ENCODE results near the gene VPS13C. TPM values are rescaled to one million over a fixed set of nuclear protein-coding genes. Genes with fewer than 3 reads are reported as not detected.

Gene VPS13C
- total RNA-seq, 1 experiment from 2014 or later: 18.6 TPM

- no peaks in the 10 kb centered on the region for H3K4me1 ChIP-seq (ENCODE audit: control insufficient read depth in 1 of 2, insufficient read depth in 2 of 2, low read length in 2 of 2)
- ATAC-seq (no peak), DNase-seq (ENCODE audit: low read depth, low spot score) (no peak)
- H3K27ac ChIP-seq (ENCODE audit: low read depth, low read length): no peak overlapping the region
- no peaks in the 10 kb centered on the region for H3K27me3 ChIP-seq (ENCODE audit: insufficient read depth, low read length)
- ChIA-PET RAD21 (ENCODE audit: low non-redundant PET in 1 of 2, low total read pairs in 2 of 2, uncharacterized antibody in 2 of 2, unreplicated experiment in 2 of 2) (no interaction called here), CTCF (no interaction called here), POLR2A (no interaction called here)
- intact Hi-C loops (cut with micrococcal nuclease): no loop called here
- H3K9me2 ChIP-seq (ENCODE audit: insufficient read depth): no peaks in the 10 kb centered on the region
- no peaks in the 10 kb centered on the region for H3K36me3 ChIP-seq (ENCODE audit: control insufficient read depth in 1 of 2, insufficient read depth in 2 of 2, low read length in 2 of 2)
- no TSS peak for BruUV-seq (replicated peaks)
- no peak overlapping the region for H3K9ac ChIP-seq (ENCODE audit: low read length)
- H3K79me2 ChIP-seq (ENCODE audit: insufficient read depth, low read length): no peaks in the 10 kb centered on the region
- H3K9me3 ChIP-seq (ENCODE audit: control insufficient read depth in 1 of 2, insufficient read depth in 1 of 2, low read depth in 1 of 2, low read length in 2 of 2): no peaks in the 10 kb centered on the region
- no peaks in the 10 kb centered on the region for H4K20me1 ChIP-seq (ENCODE audit: insufficient read depth)
- H3K4me3 ChIP-seq (replicated peaks in 1 of 2; ENCODE audit: low read depth in 1 of 2, low read length in 2 of 2): no peak overlapping the region
- no peak overlapping the region for H2AFZ ChIP-seq (ENCODE audit: low read depth, low read length, poor library complexity, severe bottlenecking)
- H3K4me2 ChIP-seq (ENCODE audit: low read length): no peak overlapping the region
- TF ChIP-seq EZH2phosphoT487 (IDR thresholded peaks at IDR 0.05; ENCODE audit: borderline replicate concordance) (no peak), SP1 (IDR thresholded peaks at IDR 0.05; ENCODE audit: low read depth) (no peak), MAX (IDR thresholded peaks at IDR 0.05) (no peak), POLR2AphosphoS5 (IDR thresholded peaks at IDR 0.05; ENCODE audit: low read depth, low read length) (no peak), CBX3 (IDR thresholded peaks at IDR 0.05; ENCODE audit: low read depth) (no peak), ELF1 (IDR thresholded peaks at IDR 0.05; ENCODE audit: borderline replicate concordance, low read depth) (no peak), ZNF274 (IDR thresholded peaks at IDR 0.05; ENCODE audit: low read depth, low read length) (no peak), YY1 (IDR thresholded peaks at IDR 0.05; ENCODE audit: extremely low read depth, insufficient replicate concordance, low read depth, low read length) (no peak), SIN3A (IDR thresholded peaks at IDR 0.05; ENCODE audit: low read depth) (no peak), TCF7L2 (IDR thresholded peaks at IDR 0.05; ENCODE audit: borderline replicate concordance, extremely low read depth, insufficient read depth, insufficient read length) (no peak), SRF (IDR thresholded peaks at IDR 0.05; ENCODE audit: low read depth) (no peak), POLR2A (IDR thresholded peaks at IDR 0.05; ENCODE audit: borderline replicate concordance, extremely low read depth, insufficient read depth, insufficient read length) (no peak)
Observed at GRCh38 chr15:61880084-61880483, 180.2 kb downstream of the VPS13C start.

GRCh38 chr15:61879219-61879618 lies 181.0 kb downstream of the VPS13C start:
- no peak for DNase-seq (ENCODE audit: low read depth, low spot score)
- BruUV-seq (replicated peaks): no TSS peak
- ATAC-seq: no peak
- intact Hi-C loops (cut with micrococcal nuclease): loop anchor here (10.0 kb wide), 1 partner anchor 436 kb away; no protein-coding TSS in a partner anchor
- H3K79me2 ChIP-seq (ENCODE audit: insufficient read depth, low read length): no peaks in the 10 kb centered on the region
- H3K27me3 ChIP-seq (ENCODE audit: insufficient read depth, low read length): no peaks in the 10 kb centered on the region
- no peaks in the 10 kb centered on the region for H3K9me3 ChIP-seq (ENCODE audit: control insufficient read depth in 1 of 2, insufficient read depth in 1 of 2, low read depth in 1 of 2, low read length in 2 of 2)
- CTCF ChIA-PET: no interaction called here
- H3K4me1 ChIP-seq (ENCODE audit: control insufficient read depth in 1 of 2, insufficient read depth in 2 of 2, low read length in 2 of 2): no peaks in the 10 kb centered on the region
- POLR2A ChIA-PET: no interaction called here
- no peak overlapping the region for H3K27ac ChIP-seq (ENCODE audit: low read depth, low read length)
- H3K4me2 ChIP-seq (ENCODE audit: low read length): no peak overlapping the region
- no peaks in the 10 kb centered on the region for H3K36me3 ChIP-seq (ENCODE audit: control insufficient read depth in 1 of 2, insufficient read depth in 2 of 2, low read length in 2 of 2)
- no peak overlapping the region for H2AFZ ChIP-seq (ENCODE audit: low read depth, low read length, poor library complexity, severe bottlenecking)
- H3K9me2 ChIP-seq (ENCODE audit: insufficient read depth): no peaks in the 10 kb centered on the region
- H4K20me1 ChIP-seq (ENCODE audit: insufficient read depth): no peaks in the 10 kb centered on the region
- no peak overlapping the region for H3K4me3 ChIP-seq (replicated peaks in 1 of 2; ENCODE audit: low read depth in 1 of 2, low read length in 2 of 2)
- H3K9ac ChIP-seq (ENCODE audit: low read length): no peak overlapping the region
- RAD21 ChIA-PET (ENCODE audit: low non-redundant PET in 1 of 2, low total read pairs in 2 of 2, uncharacterized antibody in 2 of 2, unreplicated experiment in 2 of 2): no interaction called here
- TF ChIP-seq FOSL1 (IDR thresholded peaks at IDR 0.05; ENCODE audit: low read depth) (no peak), CTCF (IDR thresholded peaks at IDR 0.05 in 2 of 3, conservative IDR thresholded peaks at IDR 0.05 in 1 of 3; ENCODE audit: borderline replicate concordance in 1 of 3, insufficient read depth in 1 of 3, low read depth in 2 of 3, low read length in 2 of 3) (no peak), ZBTB33 (IDR thresholded peaks at IDR 0.05; ENCODE audit: extremely low read depth, insufficient replicate concordance, low read length) (no peak), ZNF274 (IDR thresholded peaks at IDR 0.05; ENCODE audit: low read depth, low read length) (no peak), JUND (IDR thresholded peaks at IDR 0.05) (no peak), CBX3 (IDR thresholded peaks at IDR 0.05; ENCODE audit: low read depth) (no peak), POLR2A (IDR thresholded peaks at IDR 0.05; ENCODE audit: borderline replicate concordance, extremely low read depth, insufficient read depth, insufficient read length) (no peak), YY1 (IDR thresholded peaks at IDR 0.05; ENCODE audit: extremely low read depth, insufficient replicate concordance, low read depth, low read length) (no peak), POLR2AphosphoS5 (IDR thresholded peaks at IDR 0.05; ENCODE audit: low read depth, low read length) (no peak), EZH2 (IDR thresholded peaks at IDR 0.05) (no peak), MAX (IDR thresholded peaks at IDR 0.05) (no peak)
